GM13977 (cell line): ENCODE measurements around the gene PGM1.

Experiments used
- DNase-seq: peaks from one replicate; pipeline ENCODE4 v3.0.0; 2012; ENCODE audit warnings: low spot score
- CTCF ChIP-seq: IDR thresholded peaks from 2 replicates; pipeline ENCODE4 v1.5.1; 2012; ENCODE audit warnings: mild to moderate bottlenecking, control low read depth; ENCODE audit not compliant: insufficient read depth; ENCODE audit errors: extremely low read depth, missing control alignments
- in situ Hi-C: fragments of 300-500 bp; cut with MboI; formaldehyde crosslinking; loops from one replicate; pipeline ENCODE4 v1.12.0; 2022; ENCODE audit warnings: low sequenced_read_pairs, low pct_unique_long_range_greater_than_20kb, mixed read lengths, inconsistent platforms; ENCODE audit not compliant: unreplicated experiment

Gene PGM1

DNA sequence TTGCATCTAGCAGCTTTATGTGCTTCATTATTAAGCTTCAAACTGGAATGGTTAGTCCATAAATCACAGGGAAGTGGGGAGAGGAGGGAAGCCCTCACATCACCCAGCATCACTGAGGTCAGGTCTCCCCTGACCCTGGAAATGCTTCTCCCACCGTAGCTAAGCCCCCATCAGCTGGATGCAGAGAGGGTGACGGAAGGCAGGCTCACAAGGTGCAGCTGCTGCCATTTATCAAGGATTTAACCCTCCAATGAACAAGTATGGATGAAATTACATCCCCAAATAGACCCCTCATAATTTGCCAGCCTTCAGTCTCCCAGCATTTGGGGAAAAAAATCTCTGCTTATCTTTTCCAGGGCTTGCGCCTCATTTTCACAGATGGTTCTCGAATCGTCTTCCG is 60.8 kb downstream of the PGM1 start:
- no peak for TF ChIP-seq CTCF
- in situ Hi-C loops, result no loop called here
- DNase-seq, result no peak

GRCh38 chr1:63659448-63659847 is 66.2 kb downstream of the PGM1 start:
- no peak for TF ChIP-seq CTCF
- in situ Hi-C loops, result no loop called here
- DNase-seq, result no peak

GRCh38 chr1:63662056-63662836 is 69.0 kb downstream of the PGM1 start:
- TF ChIP-seq CTCF, result no peak
- in situ Hi-C loops, result no loop called here
- DNase-seq, result no peak

DNA sequence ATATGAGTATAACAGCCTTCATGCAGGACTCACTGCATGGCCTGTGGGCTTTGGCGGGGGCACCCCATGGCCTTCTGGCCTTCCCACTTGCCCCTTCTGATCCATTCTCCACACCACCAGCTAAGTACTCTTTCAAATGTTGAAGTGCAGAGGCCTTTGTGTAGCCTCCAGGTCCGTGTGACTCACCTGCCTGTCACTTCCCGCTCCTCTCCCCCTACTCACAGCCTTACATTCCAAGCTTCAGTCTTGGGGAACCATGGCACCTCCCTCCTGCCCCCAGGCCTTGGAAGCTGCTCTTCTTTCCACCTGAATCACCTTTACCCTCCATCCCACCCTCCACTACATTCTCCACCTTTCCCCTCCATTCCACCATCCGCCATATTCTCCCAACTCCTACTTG is 69.6 kb downstream of the PGM1 start:
- in situ Hi-C loops, result no loop called here
- DNase-seq, result no peak
- TF ChIP-seq CTCF, result no peak

DNA sequence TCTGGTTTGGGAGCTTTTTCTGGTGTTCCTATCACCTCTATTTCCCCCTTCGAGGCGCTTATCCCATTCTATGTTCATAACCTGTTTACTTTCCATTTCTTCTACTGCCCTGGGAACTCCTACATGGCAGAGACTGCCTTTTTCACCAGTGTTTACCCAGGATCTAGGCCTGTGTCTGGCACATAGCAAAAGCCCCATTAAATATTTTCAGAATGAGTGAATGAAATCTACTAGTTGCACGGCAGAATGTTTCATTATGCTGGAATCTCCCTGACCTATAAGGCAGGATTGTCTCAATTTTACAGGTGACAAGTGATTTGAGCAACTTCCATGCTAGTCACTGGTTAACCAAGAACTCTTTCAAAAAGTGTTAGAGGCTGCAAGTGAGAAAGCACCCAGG is 70.1 kb downstream of the PGM1 start:
- TF ChIP-seq CTCF, result no peak
- no peak for DNase-seq
- in situ Hi-C loops, result no loop called here

DNA sequence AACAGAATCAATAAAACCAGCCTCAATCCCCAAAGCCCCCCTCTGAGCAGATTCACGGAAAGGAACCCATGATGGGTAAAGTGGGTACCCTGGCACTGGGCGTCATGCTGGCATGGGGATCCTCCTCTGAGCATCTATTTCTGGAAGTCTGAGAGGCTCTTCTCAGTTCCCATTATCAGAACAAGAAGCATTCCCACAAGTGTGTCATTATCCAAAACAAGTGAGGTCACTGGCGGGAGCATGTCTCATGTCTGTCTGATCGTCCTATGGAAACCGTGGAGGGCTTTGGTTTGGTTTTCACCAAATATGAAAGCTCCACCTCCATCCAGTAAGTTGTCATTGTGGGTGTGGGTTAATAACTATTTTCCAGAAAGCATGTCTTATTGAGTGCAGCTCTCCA is 70.7 kb downstream of the PGM1 start:
- no peak for DNase-seq
- no peak for TF ChIP-seq CTCF
- in situ Hi-C loops, result no loop called here

DNA sequence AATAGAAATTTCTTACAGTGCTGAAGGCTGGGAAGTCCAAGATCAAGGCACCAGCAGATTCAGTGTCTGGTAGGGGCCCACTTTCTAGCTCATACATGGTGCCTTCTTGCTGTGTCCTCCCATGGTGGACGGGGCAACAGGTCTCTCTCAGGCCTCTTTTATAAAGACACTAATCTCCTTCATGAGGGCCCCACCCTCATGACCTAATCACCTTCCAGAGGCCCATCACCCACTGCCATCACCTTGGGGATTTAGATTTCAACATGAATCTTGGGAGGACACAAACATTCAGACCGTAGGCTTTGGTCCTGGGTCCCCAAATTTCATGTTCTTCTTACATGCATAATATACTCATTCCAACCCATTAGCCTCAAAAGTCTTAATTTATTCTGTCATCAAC is 71.5 kb downstream of the PGM1 start:
- in situ Hi-C loops, result no loop called here
- no peak for TF ChIP-seq CTCF
- no peak for DNase-seq
